ENCODE data around the gene WDR27. TPM values are rescaled to one million over a fixed set of nuclear protein-coding genes. Genes with fewer than 3 reads are reported as not detected.
A peak's percentile ranks its signal among the peaks of the same experiment; 100 is the strongest.
"Not testable (repeated sequence)": the region's sequence is repeated elsewhere in the genome, so short reads cannot be mapped to it uniquely, and the experiment has no call there.

WDR27 gene
- total RNA-seq, 1 donor from 2014 or later = 92.7 TPM

DNA sequence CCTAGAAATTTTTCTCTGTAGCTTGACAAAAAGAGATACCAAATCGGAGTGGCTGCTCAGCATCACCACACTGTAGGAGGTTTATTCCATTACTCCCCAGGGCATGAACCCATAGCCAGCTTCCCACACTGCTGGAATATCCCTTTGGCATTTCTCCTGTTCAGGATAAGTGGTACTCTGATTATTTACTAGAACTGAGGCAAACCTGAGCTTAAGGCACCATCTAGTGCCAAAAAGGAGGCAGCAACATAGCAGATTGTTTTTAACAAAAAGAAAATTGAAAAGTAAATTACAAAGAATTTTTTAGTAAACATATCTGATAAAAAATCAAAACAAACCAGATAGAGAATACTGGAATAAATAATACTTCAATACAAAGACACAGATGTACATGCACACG, 181.7 kb downstream of the WDR27 start:
- TF ChIP-seq, protein P1, sequence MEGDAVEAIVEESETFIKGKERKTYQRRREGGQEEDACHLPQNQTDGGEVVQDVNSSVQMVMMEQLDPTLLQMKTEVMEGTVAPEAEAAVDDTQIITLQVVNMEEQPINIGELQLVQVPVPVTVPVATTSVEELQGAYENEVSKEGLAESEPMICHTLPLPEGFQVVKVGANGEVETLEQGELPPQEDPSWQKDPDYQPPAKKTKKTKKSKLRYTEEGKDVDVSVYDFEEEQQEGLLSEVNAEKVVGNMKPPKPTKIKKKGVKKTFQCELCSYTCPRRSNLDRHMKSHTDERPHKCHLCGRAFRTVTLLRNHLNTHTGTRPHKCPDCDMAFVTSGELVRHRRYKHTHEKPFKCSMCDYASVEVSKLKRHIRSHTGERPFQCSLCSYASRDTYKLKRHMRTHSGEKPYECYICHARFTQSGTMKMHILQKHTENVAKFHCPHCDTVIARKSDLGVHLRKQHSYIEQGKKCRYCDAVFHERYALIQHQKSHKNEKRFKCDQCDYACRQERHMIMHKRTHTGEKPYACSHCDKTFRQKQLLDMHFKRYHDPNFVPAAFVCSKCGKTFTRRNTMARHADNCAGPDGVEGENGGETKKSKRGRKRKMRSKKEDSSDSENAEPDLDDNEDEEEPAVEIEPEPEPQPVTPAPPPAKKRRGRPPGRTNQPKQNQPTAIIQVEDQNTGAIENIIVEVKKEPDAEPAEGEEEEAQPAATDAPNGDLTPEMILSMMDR (IDR thresholded peaks at IDR 0.05) = peak; percentile 22 to 50 (median 29)
- intact Hi-C loops (cut with DNase I) = loop anchor here (1.0 kb wide), 2 partner anchors 564 to 625 kb away; no protein-coding TSS in a partner anchor
- no peak overlapping the region for H3K4me3 ChIP-seq

DNA sequence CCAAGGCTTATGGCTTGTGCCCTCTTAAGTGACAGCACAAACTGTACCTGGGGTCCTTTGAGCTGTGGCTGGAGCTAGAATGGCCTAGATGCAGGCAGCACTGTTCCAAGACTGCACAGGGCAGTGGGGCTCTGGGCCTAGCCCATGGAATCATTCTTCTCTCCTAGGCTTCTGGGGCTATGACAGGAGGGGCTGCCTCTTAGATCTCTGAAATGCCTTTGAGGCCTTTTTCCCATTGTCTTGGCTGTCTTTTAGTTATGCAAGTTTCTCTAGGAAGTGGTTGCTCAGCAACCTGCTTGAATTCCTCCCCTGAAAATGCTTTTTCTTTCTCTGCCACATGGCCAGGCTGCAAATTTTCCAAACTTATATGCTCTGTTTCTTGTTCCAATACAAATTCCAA, 183.4 kb downstream of the WDR27 start:
- no peaks in the 10 kb centered on the region for H3K36me3 ChIP-seq
- H3K27me3 ChIP-seq = no peaks in the 10 kb centered on the region
- no peaks in the 10 kb centered on the region for H3K4me1 ChIP-seq
- no peak overlapping the region for H3K4me3 ChIP-seq
- TF ChIP-seq, protein P1 (IDR thresholded peaks at IDR 0.05) = no peak
- H3K27ac ChIP-seq = no peak overlapping the region
- peaks cover 8 to 15% of the 10 kb centered on the region in 2 donors for H3K9me3 ChIP-seq
- intact Hi-C loops (cut with DNase I) = no loop called here
- no peak for DNase-seq (ENCODE audit: low spot score in 2 of 2)

More for the DNA sequence above, 181.7 kb downstream of the WDR27 start:
- H3K9me3 ChIP-seq = peaks cover 8 to 15% of the 10 kb centered on the region in 2 donors
- no peaks in the 10 kb centered on the region for H3K4me1 ChIP-seq
- H3K27ac ChIP-seq = no peak overlapping the region
- DNase-seq (ENCODE audit: low spot score in 2 of 2) = no peak
- H3K27me3 ChIP-seq = no peaks in the 10 kb centered on the region
- H3K36me3 ChIP-seq = no peaks in the 10 kb centered on the region

DNA sequence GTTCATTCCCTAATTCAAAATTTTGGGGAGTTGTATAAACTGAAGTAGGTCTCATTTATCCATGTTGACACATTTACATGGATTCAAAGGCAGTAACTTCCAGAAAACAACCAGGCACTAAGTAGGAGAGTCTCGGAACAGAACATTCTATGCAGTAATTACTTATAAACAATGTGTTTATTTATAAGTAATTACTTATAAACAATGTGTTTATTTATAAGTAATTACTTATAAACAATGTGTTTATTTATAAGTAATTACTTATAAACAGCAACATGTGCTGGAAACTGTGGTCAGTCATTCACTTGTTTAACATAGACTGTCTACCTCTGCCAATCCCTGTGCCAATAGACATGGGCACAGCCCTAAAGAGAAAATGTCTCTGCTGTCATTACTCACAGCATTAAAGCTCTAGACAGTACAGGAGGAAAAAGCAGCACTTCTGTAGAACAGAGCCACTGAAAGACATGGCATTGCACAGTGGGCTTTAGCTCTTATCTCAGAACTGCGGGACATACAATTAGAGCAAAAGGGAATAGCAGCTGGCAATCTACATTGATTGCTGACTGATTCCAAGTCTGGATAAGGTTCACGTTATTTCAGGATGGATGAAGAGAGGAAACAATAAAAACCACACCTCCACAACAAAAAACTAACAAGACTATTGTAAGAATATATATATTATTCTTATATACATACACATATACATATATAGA, 188.2 kb downstream of the WDR27 start:
- intact Hi-C loops (cut with DNase I) = no loop called here
- H3K36me3 ChIP-seq = no peaks in the 10 kb centered on the region
- H3K27me3 ChIP-seq = no peaks in the 10 kb centered on the region
- no peak overlapping the region for H3K4me3 ChIP-seq
- DNase-seq (ENCODE audit: low spot score in 2 of 2) = no peak
- H3K4me1 ChIP-seq = no peaks in the 10 kb centered on the region
- TF ChIP-seq, protein P1 (IDR thresholded peaks at IDR 0.05) = no peak
- H3K27ac ChIP-seq = no peak overlapping the region
- peaks cover 8 to 12% of the 10 kb centered on the region in 2 donors for H3K9me3 ChIP-seq

DNA sequence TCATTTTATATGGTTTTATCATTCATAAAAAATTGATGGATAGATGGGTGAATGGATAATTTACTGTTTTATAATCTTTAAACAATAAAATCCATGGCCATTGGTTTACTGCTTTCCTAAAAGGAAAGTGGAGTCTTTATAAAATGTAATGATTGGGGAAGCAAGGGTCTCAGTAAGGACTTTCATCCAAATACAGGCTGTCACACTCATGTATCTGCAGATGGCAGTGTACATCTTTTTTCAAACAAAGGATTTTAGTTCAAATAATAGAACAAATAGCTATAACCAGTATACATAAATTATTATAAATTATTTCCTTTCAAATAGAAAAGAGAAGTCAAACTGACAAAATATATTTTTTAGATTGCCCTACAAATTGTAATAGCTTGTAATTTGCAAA, 190.0 kb downstream of the WDR27 start:
- H3K27ac ChIP-seq; intact Hi-C loops (cut with DNase I); H3K27me3 ChIP-seq; H3K36me3 ChIP-seq; DNase-seq (ENCODE audit: low spot score in 2 of 2); H3K4me3 ChIP-seq; H3K9me3 ChIP-seq; H3K4me1 ChIP-seq: not testable (repeated sequence)

DNA sequence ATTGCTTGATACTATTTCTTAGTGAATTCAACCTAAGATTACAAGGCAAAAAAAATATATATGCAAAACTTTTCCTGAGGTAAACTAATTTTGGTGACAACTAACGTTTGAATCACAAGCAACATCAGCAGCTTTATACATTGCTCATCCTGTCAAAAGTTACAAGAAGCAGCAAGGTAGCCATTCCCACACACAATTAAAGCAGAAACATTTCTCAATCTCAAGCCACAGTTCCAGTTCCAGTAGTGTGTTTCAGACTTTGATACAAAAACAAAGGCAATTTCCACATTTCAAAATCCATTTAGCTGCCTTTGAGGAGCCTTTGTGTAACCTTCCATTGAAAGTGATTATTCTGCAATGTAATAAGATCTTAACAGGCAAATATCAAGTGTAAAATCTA, 191.0 kb downstream of the WDR27 start:
- Histone ChIP-seq H3K9me3 (peaks cover 0 to 6% of the 10 kb centered on the region in 2 donors), H3K36me3 (no peaks in the 10 kb centered on the region), H3K4me3 (no peak overlapping the region), H3K27me3 (no peaks in the 10 kb centered on the region), H3K27ac (no peak overlapping the region), H3K4me1 (no peaks in the 10 kb centered on the region)
- TF ChIP-seq, protein P1 (IDR thresholded peaks at IDR 0.05) = no peak
- intact Hi-C loops (cut with DNase I) = no loop called here
- DNase-seq (ENCODE audit: low spot score in 2 of 2) = no peak

DNA sequence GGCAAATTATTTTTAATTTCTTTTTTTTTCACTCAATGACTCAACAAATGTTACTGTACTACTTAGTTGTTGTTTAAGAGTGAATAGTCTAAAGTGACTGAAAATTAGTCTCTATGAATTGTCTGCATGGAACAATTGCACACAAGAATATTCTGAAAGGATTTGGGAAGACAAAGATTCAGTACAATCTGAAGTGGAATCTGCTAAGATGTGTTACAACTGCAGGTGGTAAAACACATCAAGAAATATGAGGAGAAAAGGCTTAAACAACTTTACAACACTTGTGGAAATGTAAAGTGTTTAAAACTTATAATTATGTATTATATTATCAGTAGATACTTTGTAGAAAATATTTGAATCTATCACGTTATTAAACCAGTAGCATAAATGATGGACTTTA, 193.4 kb downstream of the WDR27 start:
- intact Hi-C loops (cut with DNase I) = no loop called here
- Histone ChIP-seq H3K27me3 (no peaks in the 10 kb centered on the region), H3K4me1 (peaks cover 0 to 1% of the 10 kb centered on the region in 2 donors), H3K27ac (no peak overlapping the region), H3K9me3 (peaks cover 0 to 6% of the 10 kb centered on the region in 2 donors), H3K4me3 (no peak overlapping the region), H3K36me3 (no peaks in the 10 kb centered on the region)
- TF ChIP-seq, protein P1 (IDR thresholded peaks at IDR 0.05) = no peak
- no peak for DNase-seq (ENCODE audit: low spot score in 2 of 2)
